NCI-H2227 (cell line): ENCODE data around the gene CORO2A.

Experiments used
- DNase-seq: peaks from one replicate; lab custom pipeline; 2025; ENCODE audit not compliant: unreplicated experiment; lab: John Stamatoyannopoulos, UW

Gene CORO2A, protein sequence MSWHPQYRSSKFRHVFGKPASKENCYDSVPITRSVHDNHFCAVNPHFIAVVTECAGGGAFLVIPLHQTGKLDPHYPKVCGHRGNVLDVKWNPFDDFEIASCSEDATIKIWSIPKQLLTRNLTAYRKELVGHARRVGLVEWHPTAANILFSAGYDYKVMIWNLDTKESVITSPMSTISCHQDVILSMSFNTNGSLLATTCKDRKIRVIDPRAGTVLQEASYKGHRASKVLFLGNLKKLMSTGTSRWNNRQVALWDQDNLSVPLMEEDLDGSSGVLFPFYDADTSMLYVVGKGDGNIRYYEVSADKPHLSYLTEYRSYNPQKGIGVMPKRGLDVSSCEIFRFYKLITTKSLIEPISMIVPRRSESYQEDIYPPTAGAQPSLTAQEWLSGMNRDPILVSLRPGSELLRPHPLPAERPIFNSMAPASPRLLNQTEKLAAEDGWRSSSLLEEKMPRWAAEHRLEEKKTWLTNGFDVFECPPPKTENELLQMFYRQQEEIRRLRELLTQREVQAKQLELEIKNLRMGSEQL

DNA sequence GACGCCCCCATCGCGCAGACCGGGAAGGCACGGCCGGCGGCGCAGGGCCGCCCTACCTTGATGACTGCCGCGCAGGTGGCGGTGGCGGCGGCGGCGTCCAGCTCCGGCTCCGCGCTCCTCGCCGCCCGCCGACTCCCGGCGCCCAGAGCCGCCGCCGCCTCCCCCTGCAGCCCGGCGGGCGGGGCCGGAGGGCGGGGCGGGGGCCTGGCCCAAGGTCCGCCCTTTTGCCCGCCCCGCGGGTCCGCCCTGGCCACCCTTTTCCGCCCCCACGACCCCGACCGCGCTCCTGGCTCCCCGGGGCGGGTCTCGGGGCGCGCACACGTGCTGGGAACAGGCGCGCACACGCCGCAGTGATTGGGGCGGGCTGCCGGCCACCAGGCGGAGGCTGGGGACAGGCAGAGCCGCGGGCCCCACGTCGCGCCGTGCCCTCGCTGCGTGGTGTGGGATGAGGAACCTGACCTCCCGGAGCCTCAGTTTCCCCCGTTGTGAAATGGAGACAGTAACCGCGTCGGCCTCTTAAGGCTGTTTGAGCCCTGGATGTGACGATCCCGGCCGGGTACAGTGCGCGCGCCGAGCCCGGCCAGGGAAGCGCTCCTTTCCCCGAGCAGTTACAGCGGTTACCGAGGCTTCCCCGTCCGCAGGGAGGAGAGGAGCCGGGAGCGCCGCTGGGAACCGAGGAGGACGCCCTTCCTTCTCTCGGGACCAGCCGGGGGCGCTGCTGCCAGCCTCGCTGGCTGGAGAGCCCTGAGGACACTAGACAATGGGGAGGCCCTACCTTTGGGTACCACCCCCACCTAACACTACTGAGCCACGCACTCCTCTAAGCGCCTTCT lies at the start of gene CORO2A:
TSS of gene CORO2A (minus strand) at position 135 of the 833 bp plus-strand sequence. CDS start 34,977 bp downstream, outside the sequence.
- DNase-seq = peak; percentile 86

DNA sequence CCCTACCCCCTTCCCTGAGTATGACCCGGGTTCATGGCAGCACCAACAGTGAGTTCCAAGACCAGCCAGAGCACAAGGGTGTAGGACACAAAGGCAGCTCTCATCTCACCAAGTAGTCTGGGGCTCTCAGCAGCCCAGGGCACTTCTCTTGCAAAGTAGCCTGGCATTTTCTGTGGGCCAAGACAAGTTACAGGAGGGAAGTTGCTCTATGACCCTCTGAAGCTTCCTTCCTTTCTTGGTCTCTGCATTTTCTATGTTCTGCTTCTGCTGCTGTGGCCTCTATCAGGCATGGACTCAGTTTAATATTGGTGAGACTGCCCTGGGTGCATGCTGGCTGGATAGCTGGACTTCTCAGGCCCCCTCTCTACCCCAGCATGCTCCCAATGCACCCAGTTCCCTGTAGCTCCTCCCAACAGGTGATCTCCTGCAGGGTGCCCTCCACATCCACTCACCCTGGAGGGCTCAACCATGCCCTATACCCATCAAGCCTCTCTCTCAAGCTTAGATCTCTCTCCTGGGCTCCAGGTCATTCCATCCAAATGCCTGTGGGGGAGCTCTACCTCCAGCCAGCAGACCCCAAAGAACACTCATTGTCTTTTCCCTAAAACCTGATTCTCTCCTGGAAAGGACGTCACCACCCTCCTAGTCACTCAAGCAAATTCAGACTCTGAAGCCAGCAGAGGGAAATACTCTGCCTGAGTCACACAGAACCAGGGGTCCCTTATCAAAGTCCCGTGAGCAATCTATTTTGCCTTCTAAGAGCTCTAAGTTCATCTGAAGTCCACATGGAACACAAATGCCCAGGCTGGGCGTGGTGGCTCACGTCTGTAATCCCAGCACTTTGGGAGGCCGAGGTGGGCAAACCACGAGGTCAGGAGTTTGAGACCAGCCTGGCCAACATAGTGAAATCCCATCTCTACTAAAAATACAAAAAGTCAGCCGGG lies 49.2 kb upstream of the CORO2A start:
- no peak for DNase-seq

DNA sequence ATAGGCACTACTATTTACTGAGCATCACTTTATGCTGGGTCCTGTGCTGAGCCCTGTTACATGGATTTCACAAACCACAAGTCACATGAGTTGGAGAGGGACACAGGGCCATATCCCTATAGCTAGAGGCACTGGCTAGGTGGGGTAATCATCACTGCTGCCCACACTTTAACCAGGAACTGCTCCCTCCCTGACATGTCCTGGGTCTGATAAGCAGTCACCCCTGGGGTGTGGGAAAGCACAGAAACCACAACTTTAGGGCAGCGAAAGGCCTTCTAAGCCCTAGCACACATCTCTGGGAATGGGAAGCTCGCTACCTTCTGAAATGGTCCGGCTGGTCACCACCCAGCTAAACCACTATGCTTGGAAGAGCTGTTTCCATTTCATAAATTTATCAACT lies 48.0 kb upstream of the CORO2A start:
- DNase-seq = no peak

DNA sequence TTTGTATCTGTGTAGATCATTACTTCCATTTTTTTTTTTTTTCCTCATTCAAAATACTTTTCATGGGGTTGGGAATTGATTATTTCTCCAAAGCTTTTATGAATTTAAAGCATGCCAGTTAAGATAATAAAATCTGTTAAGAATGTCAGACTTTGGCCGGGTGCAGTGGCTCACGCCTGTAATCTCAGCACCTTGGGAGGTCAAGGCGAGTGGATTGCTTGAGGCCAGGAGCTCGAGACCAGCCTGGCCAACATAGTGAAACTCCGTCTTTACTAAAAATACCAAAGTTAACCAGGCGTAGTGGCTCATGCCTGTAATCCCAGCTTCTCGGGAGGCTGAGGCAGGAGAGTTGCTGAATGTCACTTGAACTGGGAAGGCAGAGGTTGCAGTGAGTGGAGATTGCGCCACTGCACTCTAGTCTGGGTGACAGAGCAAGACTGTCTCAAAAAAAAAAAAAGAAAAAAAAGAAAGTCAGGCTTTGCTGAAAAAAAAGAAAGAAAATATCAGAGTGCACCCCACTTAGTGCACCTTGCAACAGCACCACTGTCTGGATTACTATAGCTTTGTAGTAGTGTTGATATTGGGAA lies 44.6 kb upstream of the CORO2A start:
- no peak for DNase-seq

DNA sequence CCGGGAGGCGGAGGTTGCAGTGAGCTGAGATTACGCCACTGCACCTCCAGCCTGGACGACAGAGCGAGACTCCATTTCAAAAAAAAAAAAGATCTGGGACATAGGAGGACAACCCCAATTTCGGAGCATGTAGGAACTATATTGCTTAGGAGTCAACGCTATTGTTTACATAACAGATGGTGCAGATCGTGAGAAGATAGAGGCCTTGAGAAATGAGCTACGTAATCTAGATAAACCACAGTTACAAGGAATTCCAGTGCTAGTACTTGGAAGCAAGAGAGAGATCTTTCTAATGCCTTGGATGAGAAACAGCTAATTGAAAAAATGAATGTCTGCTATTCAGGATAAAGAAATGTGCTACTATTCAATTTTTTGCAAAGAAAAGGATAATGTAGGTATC lies 42.7 kb upstream of the CORO2A start:
- DNase-seq = no peak

DNA sequence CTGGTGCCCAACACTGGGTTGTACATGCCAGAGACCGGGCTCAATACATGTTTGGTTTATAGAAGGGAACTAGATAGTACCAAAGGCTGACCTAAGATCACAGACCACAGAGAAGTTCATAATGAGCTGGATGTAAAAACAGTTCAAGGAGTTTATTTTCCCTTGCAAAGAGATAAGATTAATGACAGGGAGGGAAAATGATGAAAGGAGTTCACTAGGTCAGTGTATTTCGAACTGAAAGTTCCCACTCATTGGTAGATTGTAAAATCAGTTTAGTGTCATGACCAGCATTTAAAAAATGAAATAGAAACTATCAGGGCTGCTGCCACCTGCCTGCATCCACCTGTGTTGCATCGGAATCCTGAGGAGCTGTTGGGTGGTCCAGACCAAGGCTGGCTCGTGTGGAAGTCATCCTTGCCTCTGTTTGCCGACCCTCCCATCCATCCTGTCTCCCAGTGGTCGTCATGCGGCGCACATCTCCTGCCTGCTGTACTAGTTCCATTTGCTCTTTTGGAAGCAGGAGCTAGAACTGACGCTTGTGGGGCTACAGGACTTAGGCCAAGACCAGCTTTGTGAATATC lies 41.9 kb upstream of the CORO2A start:
- no peak for DNase-seq

DNA sequence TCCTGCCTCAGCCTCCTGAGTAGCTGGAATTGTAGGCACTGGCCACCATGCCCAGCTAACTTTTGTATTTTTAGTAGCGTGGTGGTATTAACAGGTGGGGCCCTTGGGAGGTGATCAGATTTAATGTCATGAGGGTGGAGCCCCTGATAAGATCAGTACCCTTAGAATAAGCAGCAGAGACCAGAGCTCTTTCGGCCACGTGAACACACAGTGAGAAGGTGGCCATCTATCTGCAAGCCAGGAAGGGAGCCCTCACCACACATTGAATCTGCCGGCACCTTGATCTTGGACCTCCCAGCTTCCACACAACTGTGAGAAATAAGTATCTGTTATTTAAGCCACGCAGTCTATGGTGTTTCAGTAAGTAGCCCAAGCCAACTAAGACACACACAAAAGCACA lies 40.5 kb upstream of the CORO2A start:
- no peak for DNase-seq

DNA sequence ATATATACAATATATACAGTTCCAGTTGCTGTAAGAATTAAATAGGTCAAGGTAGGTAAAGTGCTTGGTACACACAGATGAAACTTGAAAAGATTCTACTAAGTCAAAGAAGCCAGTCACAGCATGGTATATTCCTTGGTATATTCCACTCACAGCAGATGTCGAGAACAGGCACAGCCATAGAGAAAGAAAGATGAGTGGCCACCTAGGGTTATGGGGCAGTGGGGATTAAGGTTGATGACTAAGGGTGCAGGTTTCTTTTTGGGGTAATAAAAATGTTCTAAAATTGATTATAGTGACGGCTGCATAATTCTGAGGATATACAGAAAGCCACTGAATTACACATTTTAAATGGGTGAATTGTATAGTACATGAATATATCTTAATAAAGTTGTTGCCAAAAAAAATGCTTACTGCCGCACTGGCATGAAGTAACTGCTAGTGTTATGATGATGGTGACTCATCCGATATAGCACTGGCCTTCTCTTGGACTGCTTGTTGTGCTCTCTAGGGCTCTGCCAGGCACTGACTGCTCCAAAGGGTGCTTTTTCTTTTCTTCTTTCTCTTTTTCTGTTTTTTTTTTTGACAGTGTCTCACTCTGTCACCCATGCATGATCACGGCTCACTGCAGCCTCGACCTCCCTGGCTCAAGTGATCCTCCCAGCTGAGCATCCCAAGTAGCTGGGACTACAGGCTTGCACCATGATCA lies 39.5 kb upstream of the CORO2A start:
- no peak for DNase-seq

DNA sequence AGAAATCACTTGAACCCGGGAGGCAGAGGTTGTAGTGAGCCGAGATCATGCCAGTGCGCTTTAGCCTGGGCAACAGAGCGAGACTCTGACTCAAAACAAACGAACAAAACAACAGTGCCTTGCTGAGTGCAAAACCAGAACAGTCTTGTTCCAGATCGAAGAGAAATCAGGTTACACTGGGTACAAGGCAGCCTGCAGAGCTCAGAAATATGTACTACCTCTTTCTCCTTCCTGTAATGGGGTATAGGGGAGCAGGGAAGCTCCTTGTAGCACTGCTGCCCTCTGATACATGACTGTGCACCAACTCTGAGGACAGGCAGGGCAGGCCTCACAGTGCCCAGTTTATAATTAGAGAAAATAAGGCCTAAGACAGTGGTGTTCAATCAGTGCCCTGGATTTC lies 38.4 kb upstream of the CORO2A start:
- DNase-seq = no peak

DNA sequence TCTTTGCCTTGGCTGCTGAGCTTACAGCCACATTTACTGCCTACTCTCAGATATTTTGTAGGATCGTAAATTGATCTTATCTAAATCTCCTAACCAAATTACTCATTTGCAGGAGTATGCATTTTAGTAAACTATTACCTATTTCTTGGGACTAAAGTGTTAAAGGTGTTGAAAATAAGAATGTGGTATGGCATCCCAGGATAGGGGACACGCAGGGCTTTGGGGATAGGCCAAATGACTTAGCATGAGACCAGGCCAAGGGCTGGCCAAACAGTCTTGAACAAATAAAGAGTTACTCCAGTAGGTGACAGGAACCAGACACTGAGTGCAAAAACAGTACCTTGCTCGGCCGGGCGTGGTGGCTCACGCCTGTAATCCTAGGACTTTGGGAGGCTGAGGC lies 37.9 kb upstream of the CORO2A start:
- DNase-seq = no peak

DNA sequence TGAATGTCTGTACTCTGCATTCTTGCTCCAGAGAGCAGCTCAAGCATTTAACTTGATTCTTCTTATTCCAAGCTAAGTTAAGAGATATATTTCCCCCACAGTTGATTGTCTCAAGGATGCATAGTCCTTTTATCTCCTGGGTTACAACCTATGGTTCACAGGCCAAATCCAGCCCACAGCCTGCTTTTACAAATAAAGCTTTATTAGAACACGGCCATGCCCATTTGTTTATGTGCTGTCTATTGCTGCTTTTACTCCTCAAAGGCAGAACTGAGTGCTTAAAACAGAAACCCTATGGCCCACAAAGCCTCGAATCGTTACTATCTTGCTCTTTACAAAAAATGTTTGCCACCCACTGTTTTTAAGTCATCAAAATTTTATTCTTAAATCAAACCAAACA lies 37.2 kb upstream of the CORO2A start:
- DNase-seq = no peak

DNA sequence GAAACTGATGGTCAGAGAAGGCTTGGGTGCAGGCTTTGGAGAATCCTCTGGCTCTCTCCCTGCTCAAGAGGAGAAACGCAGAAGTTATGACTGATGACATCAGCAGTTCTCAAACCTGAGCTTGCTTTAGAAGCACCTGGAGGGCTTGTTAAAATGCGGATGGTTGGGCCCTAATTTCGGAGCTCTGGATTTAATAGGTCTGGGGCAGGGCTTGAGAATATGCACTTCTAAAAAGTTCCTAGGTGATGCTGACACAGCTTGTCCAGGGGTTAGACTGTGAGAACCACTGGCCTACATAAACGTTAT lies 36.6 kb upstream of the CORO2A start:
- no peak for DNase-seq

DNA sequence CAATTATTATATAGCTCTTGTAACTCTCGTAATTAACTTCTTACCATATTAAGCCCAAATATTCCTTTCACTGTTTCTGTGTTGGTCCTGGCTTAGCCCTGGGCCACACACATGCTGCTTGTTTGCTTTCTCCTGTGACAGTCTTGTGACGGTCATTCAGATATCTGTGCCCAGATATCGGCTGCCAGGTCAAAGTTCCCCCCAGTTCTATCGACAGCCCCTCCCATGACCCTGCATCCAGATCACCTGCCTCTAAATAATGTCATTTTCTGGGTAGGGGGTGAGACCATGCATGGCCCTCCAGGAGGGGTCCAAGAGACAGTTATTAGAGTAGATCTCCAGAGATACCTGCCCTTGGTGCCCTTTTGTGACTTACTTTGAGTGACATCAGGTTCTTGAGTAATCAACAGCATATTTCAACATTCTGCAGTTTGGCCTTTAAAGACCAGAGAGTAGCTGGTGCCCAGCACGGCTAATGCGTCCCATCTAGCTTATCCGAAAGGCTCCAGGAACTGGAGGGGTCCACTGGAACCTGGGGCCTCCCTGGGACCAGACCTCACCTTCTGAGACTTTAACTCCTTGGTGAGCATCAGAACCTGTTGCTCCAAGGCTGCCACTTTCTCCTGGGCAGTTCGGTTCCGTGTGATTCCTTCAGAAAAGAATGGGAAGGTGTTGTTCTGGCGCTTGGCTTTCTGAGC lies 36.1 kb upstream of the CORO2A start:
- no peak for DNase-seq

DNA sequence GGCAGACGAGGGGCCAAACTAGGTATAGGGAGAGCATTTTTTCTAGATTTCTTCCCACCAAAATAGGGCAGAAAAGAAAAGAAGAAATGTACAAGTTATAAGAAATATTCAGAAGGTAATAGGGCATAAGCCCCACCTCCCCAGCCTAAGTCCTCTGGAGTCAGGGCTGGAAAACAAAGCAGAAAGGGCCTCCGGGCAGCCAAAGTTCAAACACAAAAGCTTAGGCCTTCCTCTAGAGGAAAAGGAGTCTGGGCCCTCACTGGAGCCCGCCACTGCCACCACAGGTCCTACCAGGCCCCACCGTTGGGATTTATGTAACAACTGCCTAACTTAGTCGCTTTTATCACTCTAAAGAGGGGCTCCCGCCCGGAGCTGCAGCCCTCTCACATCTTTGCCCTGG lies 35.4 kb upstream of the CORO2A start:
- no peak for DNase-seq

DNA sequence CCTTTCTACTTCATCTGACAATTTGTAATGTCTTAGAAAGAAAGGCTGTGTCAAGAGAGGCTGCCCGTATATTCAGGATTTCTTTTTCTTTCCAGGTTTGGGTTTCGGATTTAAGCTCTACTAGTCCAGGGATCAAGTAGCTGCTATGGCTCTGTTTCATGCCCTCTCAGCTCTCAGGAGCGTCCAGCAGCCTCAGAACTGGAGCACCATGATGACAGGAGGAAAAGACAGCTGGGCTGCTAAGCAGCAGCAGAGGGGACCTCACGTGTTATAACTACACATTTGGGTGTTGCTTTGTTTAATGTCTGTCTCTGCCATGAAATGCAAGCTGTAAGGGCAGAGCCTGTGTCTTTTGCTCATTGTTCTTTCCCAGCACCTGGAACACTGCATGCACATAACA lies 34.5 kb upstream of the CORO2A start:
- DNase-seq = no peak

DNA sequence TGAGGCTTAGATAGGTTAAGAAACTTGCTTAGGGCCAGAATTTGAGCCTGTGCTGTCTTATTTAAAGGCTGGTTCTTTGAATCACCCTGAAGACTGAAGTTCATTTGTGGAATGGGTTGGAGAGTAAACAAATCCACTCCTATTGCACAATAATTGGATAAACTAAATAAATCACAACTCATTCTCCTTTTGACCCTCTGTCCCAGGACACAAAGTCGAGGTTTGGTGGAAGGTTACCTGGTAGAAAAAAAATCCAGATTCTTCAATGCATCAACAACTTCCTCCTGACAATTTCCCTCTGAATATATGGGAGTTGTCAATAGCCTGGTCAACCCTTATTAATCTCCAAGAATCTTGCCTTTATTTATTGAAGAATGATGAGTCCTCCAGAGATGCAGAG lies 34.1 kb upstream of the CORO2A start:
- DNase-seq = no peak

DNA sequence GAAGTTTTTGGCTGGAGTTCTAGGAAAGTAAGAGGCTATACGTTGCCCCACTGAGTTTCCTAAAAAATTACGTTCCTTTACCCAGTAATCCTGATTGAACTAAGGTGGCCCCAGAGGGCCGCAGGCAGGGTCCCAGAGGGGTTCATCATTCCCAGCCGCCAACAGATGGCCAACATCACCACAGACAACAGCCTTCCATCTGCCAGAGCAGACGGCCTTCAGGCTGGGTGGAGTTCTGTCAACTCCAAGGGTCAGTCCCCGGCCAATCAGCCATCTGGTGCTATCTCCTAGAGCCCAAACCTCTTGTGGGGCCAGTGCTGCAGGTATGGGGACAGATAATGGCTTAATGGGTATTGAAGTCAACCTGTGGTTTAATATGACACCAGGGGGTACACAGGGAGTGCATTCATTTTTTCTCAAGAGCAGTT lies 32.6 kb upstream of the CORO2A start:
- DNase-seq = no peak

DNA sequence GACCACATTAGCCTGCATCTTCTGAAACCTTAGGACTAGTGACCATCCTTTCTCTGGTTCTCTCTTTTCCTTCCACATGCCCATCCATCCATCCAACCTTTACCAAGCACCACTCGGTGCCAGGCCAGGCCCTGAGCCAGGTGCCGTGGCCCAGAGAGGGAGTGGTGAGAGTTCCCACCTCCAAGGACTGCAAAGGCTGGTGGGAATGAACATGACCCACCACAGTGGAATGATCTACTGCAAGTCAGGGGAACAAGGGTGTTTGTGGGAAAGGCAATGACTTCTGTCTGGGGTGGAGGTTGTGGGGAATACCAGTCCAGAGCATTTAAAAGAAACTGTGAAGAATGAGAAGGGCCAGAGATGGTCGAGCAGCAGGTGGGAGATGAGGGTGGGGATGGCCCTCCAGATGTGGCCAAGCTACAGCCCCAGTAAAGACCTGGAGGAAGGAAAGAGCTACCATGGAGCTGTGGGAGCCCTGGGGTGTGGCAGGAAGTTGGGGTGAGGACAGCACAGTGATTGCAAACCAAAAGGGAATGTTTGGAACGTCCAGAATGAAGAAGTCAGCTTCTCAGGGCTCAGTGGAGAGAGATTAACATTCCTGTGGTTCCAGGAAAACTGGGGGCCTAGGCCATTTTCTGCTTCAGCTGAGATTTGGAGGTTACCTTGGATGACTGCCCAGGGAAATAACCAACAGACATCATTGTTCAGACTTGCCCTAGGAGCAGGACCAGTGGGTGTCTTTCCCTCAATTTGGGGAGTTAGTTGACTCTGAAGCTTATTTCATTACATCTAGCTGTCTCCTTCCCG lies 30.7 kb upstream of the CORO2A start:
- DNase-seq = no peak
